Activated CD8-positive, alpha-beta memory T cell treated with anti-CD3 and anti-CD28 coated beads, Interleukin-2, amount 10 ng/mL, durations not matched to agents 7 days and 5 days (primary cell): ENCODE results near the gene CARS2. TPM values are rescaled to one million over a fixed set of nuclear protein-coding genes. Genes with fewer than 3 reads are reported as not detected.
A peak's percentile ranks its signal among the peaks of the same experiment; 100 is the strongest.
"Not testable (repeated sequence)": the region's sequence is repeated elsewhere in the genome, so short reads cannot be mapped to it uniquely, and the experiment has no call there.

Experiments used
- ATAC-seq: fragments of 150-1000 bp; cut with Tn5 transposase; one replicate; pipeline ENCODE4 v1.10.0; 2021; ENCODE audit warnings: moderate library complexity
- CTCF ChIA-PET: fragments of 350-600 bp; sonication (Branson Sonifier 250); formaldehyde crosslinking; loops from one replicate; lab custom pipeline; 2021; ENCODE audit warnings: antibody characterized with exemption; lab: Charles Lee
- DNase-seq: peaks from one replicate; pipeline ENCODE4 v3.0.0-alpha.2; 2020
- H3K27ac Mint-ChIP-seq: one replicate; pipeline ENCODE4 v1.8.0; 2021; ENCODE audit warnings: mild to moderate bottlenecking, mixed read lengths
- H3K27me3 Mint-ChIP-seq: one replicate; pipeline ENCODE4 v1.8.0; 2021; ENCODE audit warnings: mixed read lengths
- H3K36me3 Mint-ChIP-seq: one replicate; pipeline ENCODE4 v1.8.0; 2021; ENCODE audit warnings: mild to moderate bottlenecking, mixed read lengths
- H3K4me1 Mint-ChIP-seq: one replicate; pipeline ENCODE4 v1.8.0; 2021; ENCODE audit warnings: mixed read lengths
- H3K4me3 Mint-ChIP-seq: one replicate; pipeline ENCODE4 v1.8.0; 2021; ENCODE audit warnings: mild to moderate bottlenecking, moderate library complexity, mixed read lengths
- H3K9me3 Mint-ChIP-seq: one replicate; pipeline ENCODE4 v1.8.0; 2022; ENCODE audit warnings: low read depth, mixed read lengths
- total RNA-seq, 2 experiments: library from RNA; stranded (reverse); gene quantifications; one replicate each; pipeline ENCODE4 v1.2.3, GENCODE V29; 2021

CARS2 gene
- total RNA-seq, 2 experiments from 2014 or later, result 72.0 to 75.9 TPM

DNA sequence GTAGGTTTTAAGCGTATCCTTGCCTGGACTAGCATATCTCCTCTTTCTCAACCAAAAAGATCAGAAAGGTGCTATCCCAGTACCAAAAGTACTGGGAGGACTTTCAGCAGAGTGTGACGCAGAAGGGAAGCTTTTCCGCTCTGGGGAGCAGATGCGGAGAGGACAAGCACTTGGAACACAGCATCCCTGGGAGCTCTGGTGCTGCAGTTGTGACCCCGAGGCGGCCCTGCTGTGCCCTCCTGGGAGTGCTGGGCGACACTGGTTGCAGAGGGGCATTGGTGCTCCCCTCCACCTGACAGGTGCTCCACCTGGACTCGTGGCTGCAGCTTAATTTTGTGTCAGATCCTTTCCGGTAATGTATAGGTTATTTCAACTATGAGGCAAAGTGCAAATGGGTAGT is 87.1 kb downstream of the CARS2 start:
- Mint-ChIP-seq H3K4me1 (peaks cover 33% of the 10 kb centered on the region), H3K9me3 (no peaks in the 10 kb centered on the region), H3K4me3 (no peak overlapping the region), H3K27ac (no peak overlapping the region), H3K36me3 (peaks cover 12% of the 10 kb centered on the region), H3K27me3 (no peaks in the 10 kb centered on the region)
- DNase-seq, result no peak
- CTCF ChIA-PET, result interaction anchor here (0.7 to 1.5 kb wide), 4 partner anchors 9 to 163 kb away, joined by 3 to 5 read pairs (median 4); no protein-coding TSS in a partner anchor
- ATAC-seq, result no peak

DNA sequence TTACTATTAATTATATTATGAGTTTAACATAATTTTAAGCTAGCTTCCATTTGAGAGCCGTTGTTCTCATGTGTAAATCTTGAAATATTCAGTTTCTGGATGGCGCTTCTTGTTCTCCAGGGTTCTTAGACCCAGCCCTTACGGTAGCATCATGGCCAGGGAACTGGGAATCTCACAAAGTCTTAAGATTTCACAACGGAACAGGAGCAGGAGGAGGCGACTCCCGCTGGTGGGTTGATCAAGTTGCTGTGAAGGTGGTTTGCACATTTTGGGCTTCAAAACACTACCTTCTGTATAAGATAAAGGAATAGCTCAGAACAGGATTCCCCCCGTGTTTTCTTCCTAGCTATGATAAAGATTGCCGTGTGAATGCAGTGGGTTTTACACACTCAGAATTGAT is 87.7 kb downstream of the CARS2 start:
- no peak for ATAC-seq

DNA sequence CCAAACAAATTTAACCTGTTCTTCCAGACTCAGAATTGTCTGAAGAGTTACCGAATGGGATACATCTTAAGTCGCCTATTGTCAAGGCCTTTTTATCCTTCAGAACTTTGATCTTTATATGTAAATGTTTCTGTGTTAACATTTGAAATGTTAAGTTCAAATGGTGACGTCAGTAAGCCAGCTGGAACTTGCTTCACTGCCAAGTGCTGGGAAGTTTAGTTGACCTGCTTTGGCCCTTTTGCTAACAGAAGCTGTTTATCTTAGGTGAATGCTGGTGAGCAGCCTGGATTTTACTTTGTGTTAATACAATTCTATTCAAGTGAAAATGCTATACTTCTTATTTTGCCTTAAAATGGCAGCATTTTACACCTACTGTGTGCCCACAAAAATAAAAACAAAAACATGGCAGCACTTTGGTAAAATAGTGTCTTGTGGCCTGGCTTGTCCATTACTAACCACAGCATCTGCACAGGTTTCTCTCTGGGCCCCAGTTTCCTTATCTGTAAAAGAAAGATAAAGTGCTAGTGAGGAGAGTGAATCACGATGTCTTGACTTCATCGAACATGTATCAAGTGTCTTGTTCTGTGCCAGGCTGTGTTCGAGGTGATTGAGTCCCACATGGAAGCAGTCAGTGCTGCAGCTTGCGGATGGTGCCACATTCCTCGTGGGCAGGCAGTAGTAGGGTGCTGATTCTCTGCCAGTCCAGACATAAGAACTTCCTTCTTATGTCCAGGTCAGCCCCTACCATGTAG is 88.4 kb downstream of the CARS2 start:
- Mint-ChIP-seq H3K27ac (no peak overlapping the region), H3K36me3 (peaks cover 8% of the 10 kb centered on the region), H3K27me3 (no peaks in the 10 kb centered on the region), H3K4me3 (no peak overlapping the region), H3K9me3 (peaks cover 3% of the 10 kb centered on the region), H3K4me1 (peaks cover 33% of the 10 kb centered on the region)
- no peak for ATAC-seq
- no peak for DNase-seq
- CTCF ChIA-PET, result interaction anchor here (0.7 to 1.3 kb wide), 5 partner anchors 11 to 162 kb away, joined by 3 to 5 read pairs (median 3); no protein-coding TSS in a partner anchor

More for the DNA sequence above, 87.7 kb downstream of the CARS2 start:
- CTCF ChIA-PET, result interaction anchor here (0.7 to 1.3 kb wide), 3 partner anchors 9 to 163 kb away, joined by 3 to 5 read pairs (median 3); no protein-coding TSS in a partner anchor
- Mint-ChIP-seq H3K27me3 (no peaks in the 10 kb centered on the region), H3K4me1 (peaks cover 33% of the 10 kb centered on the region), H3K36me3 (peaks cover 12% of the 10 kb centered on the region), H3K9me3 (peaks cover 3% of the 10 kb centered on the region), H3K4me3 (no peak overlapping the region), H3K27ac (no peak overlapping the region)
- DNase-seq, result no peak

DNA sequence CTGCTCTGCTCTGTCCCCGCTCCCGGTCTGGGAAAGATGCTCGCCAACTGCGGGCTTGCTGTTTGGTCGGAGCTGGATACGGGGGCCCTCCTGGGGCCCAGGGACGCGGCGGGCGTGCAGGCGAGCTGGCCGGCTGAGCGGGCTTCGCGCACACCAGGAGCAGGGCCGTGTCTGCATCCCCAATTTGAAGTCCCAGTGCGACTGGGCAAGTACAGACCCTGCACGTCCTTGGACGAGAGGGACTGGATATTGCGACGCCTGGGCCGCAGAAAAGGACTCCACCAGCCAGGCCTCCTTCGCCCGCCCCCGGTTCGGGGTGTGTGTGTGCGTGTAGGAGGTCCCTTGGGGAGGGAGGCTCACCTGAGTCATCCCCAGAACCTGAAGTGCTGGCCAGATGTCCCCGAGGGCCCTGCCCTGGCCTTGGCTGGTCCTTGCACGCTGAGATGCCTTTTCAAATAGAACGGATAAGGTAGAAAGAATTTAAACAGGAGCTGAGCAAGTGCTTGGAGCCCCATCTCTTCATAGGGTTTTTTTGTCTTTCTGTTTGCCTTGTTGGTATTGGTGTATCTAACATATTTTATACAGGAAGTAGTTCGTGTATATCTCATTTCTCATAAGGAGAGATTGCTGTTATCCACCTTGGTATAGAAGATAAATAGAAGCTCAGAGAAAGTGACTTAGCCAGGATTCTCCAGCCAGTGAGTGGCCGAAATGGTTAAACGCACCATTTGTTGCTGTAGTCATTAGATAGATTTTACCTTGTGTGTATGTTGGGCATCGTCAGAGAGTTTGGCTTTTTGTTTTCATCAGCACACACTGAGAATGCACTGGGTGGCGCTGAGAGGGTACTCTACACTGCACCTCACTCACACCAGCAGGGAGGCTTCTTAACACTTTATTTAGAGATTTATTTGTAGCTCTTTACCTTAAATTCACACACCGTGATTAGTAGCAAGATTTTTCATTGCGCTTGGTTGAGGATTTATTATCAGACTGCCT is 89.5 kb downstream of the CARS2 start:
- Mint-ChIP-seq H3K9me3 (peaks cover 3% of the 10 kb centered on the region), H3K4me3 (peak overlapping the region; percentile 93), H3K27me3 (no peaks in the 10 kb centered on the region), H3K27ac (peak overlapping the region; percentile 87), H3K36me3 (peaks cover 6% of the 10 kb centered on the region), H3K4me1 (peaks cover 37% of the 10 kb centered on the region)
- DNase-seq, result peak; percentile 65
- peak; percentile 40 for ATAC-seq
- CTCF ChIA-PET, result interaction anchor here (0.9 to 1.7 kb wide), 6 partner anchors 12 to 161 kb away, joined by 3 to 4 read pairs (median 3); partner anchors contain the start of gene CARS2

DNA sequence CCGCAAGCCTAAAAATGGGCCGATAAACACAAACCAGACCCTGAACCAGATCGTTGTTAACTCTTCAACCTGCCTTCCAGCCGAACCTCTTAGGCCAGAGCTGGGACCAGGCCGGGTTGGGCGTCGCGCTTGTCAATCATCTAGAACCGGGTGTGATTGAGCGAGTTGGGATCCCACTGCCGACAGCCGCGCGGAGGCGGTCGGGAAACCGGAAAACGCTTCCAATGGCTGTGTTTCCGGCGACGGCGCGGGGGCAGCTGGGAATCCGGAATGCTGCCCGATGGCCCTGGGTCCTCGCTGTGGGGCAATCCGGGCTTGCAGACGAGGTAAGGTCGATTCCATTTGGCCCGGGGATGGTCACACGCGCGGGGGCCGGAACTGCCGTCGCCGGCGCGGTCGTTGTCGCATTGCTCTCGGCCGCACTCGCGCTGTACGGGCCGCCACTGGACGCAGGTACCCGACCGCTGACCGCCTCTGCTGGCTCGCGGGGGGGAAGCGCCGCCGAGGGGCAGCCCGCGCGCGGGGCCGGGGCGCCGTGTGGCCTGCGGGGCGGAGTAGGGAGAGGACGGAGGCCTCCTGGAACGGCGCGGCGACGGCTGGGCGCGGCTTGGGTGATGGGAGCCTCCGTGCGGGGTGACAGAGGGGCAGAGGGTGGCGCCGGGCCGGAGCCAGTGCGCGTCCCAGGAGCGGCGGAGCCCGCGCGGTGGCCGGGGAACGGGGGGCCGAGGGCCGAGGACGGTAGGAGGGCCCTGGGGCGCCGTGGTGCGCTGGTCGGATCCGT is 90.4 kb downstream of the CARS2 start, which contains the start of gene NAXD:
NAXD (plus strand) TSS at position 224 of the 781 bp plus-strand sequence; CDS start at position 281, 57 bp downstream.
- Mint-ChIP-seq H3K27me3 (no peaks in the 10 kb centered on the region), H3K9me3 (peaks cover 3% of the 10 kb centered on the region), H3K36me3 (peaks cover 6% of the 10 kb centered on the region), H3K27ac (peak within 1 kb of the TSS; percentile 94), H3K4me3 (peak within 1 kb of the TSS; percentile 93), H3K4me1 (peaks cover 45% of the 10 kb centered on the region)
- ATAC-seq, result peak; percentile 87
- CTCF ChIA-PET, result interaction anchor here (0.7 to 1.7 kb wide), 3 partner anchors 22 to 97 kb away, joined by 3 to 4 read pairs (median 4); partner anchors contain the start of gene CARS2
- peak; percentile 92 for DNase-seq

DNA sequence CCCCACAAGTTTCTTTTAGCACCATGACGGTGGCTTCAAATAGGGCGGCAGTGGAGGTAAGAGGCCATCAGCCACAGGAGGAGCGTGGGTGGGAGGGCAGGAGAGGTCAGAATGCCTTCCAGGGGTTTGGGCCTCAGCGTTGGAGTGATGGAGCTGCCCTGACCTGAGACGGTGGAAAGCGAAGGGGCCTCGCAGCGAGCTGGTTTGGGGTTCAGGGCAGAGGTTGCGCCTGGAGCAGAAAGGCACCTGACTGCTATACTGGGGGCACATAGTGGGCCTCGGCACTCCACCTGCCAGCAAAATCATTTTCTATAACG is 91.0 kb downstream of the CARS2 start:
- Mint-ChIP-seq H3K4me3 (peak overlapping the region; percentile 93), H3K4me1 (peaks cover 49% of the 10 kb centered on the region), H3K36me3 (peaks cover 6% of the 10 kb centered on the region), H3K9me3 (peaks cover 3% of the 10 kb centered on the region), H3K27ac (peak overlapping the region; percentile 94), H3K27me3 (no peaks in the 10 kb centered on the region)
- CTCF ChIA-PET, result interaction anchor here (0.7 to 1.7 kb wide), 3 partner anchors 21 to 98 kb away, joined by 3 to 4 read pairs (median 4); partner anchors contain the start of gene CARS2
- DNase-seq (no peak), ATAC-seq (no peak)

DNA sequence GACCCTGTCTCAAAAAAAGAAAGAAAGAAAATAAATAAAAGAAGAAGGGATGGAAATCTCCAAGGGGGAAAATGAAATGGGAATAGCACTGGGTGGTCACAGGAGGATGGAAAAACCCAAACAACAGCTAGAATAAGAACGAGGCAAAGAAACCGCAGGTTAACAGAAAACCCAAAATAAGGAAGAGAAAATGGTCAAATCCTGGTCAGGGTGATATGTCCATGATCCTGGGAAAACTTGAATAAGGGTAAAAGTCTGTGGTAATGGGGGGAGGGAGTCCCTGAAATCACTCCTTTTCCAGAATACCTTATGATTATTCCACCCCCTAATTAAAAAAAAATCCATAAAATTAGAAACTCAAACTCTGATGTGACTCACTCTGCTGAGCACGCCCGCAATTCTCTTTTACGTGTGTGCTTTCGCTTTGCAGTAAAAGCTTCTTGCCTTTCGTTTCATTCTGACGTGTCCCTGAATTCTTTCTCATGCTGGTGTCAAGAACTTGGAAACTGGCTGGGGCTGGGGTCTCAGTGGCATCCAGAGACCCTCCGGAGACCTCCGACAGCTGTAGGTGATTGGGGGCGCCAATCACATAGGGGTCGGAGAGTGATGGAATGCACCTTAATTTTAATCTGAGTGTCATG is 94.8 kb downstream of the CARS2 start:
- Mint-ChIP-seq H3K4me3 (peak overlapping the region; percentile 46), H3K9me3 (peaks cover 3% of the 10 kb centered on the region), H3K27ac (peak overlapping the region; percentile 74), H3K36me3 (peaks cover 4% of the 10 kb centered on the region), H3K4me1 (peaks cover 28% of the 10 kb centered on the region), H3K27me3 (no peaks in the 10 kb centered on the region)
- ATAC-seq (no peak), DNase-seq (peak; percentile 70)
- CTCF ChIA-PET, result interaction anchor here (0.9 to 1.4 kb wide), 2 partner anchors 18 to 211 kb away, joined by 4 read pairs; no protein-coding TSS in a partner anchor

DNA sequence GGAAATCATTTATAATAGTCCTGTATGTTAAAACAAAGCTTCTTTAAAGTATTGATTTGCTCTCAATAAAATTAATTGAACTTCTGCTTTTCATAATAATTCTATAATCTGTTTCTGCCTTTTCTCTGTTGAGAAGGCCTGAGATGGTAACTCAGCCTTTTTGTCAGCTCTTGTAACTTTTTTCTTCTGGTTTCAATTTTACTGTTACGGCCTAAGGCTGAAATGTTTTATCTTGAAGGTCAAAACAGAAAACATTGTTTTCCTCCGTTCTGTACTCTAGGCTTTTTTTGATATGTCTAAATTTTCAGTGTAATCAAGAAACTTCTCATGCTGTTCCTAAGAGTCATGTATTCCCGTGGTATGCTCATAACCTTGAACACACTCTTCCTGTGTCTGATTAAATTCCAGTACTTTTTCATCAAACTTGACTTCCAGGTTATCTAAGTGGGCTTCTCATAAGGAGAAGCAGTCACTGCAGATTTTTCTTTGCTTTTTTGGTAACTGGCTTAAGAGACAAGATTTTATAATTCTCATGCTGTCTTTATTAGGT is 98.2 kb downstream of the CARS2 start:
- Mint-ChIP-seq H3K4me1 (peaks cover 22% of the 10 kb centered on the region), H3K27ac (peak overlapping the region; percentile 33), H3K36me3 (no peaks in the 10 kb centered on the region), H3K27me3 (peaks cover 10% of the 10 kb centered on the region), H3K9me3 (no peaks in the 10 kb centered on the region), H3K4me3 (no peak overlapping the region)
- CTCF ChIA-PET, result no interaction called here
- no peak for DNase-seq
- no peak for ATAC-seq

DNA sequence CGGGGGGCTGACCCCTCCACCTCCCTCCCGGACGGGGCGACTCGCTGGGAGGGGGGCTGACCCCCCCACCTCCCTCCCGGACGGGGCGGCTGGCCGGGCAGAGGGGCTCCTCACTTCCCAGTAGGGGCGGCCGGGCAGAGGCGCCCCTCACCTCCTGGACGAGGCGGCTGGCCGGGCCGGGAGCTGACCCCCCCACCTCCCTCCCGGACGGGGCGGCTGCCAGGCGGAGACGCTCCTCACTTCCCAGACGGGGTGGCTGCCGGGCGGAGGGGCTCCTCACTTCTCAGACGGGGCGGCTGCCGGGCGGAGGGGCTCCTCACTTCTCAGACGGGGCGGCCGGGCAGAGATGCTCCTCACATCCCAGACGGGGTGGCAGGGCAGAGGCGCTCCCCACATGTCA is 99.6 kb downstream of the CARS2 start:
- CTCF ChIA-PET, H3K27ac Mint-ChIP-seq, H3K9me3 Mint-ChIP-seq, DNase-seq, ATAC-seq, H3K4me3 Mint-ChIP-seq, H3K36me3 Mint-ChIP-seq: not testable (repeated sequence)
- peaks cover 17% of the 10 kb centered on the region for H3K27me3 Mint-ChIP-seq
- peaks cover 16% of the 10 kb centered on the region for H3K4me1 Mint-ChIP-seq

DNA sequence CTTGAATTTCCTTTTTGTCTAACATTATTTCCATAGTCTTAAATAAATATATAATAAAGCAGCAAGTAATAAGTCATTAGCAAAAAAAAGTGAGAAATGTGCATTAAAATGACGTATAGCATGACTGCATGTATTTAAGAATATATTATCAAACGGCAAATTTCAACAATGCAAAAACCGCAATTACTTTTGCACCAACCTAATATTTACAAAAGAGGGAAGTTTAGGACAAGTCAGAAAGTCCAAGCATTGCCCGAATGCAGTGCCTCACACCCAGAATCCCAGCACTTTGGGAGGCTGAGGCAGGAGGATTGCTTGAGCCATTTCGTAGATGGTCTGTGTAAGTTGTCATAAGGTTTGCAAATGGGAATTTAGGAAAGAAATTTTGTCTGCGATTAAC is 100.8 kb downstream of the CARS2 start:
- CTCF ChIA-PET, result no interaction called here
- peaks cover 5% of the 10 kb centered on the region for H3K4me1 Mint-ChIP-seq
- H3K4me3 Mint-ChIP-seq, result no peak overlapping the region
- no peaks in the 10 kb centered on the region for H3K9me3 Mint-ChIP-seq
- no peak for DNase-seq
- H3K27me3 Mint-ChIP-seq, result peaks cover 17% of the 10 kb centered on the region
- no peaks in the 10 kb centered on the region for H3K36me3 Mint-ChIP-seq
- no peak overlapping the region for H3K27ac Mint-ChIP-seq
- no peak for ATAC-seq

DNA sequence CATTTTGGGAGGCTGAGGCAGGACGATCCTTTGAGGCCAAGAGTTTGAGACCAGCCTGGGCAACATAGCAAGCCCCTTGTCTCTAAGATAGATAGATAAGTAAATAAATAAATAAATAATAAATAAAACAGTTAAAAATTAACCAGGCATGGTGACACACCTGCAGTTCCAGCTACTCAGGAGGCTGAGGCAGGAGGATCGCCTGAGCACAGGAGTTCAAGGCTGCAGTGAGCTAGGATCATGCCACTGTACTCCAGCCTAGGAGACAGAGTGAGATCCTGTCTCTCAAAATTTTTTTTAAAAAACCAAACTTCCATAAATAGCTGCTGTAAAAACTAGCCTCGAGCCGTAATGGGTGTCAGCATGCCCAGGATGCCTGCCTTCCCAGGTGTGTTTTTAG is 104.9 kb downstream of the CARS2 start:
- peaks cover 17% of the 10 kb centered on the region for H3K27me3 Mint-ChIP-seq
- H3K9me3 Mint-ChIP-seq, result no peaks in the 10 kb centered on the region
- ATAC-seq, result no peak
- CTCF ChIA-PET, result no interaction called here
- H3K27ac Mint-ChIP-seq, result no peak overlapping the region
- no peaks in the 10 kb centered on the region for H3K4me1 Mint-ChIP-seq
- no peak overlapping the region for H3K4me3 Mint-ChIP-seq
- H3K36me3 Mint-ChIP-seq, result no peaks in the 10 kb centered on the region
- no peak for DNase-seq
